COLO829 (cell line): ENCODE measurements around the gene TCTN2.

Experiments
- DNase-seq: peaks from one replicate; pipeline ENCODE4 v3.0.0; 2012; ENCODE audit warnings: low spot score

Gene TCTN2

GRCh38 chr12:123741937-123742572 lies 71.1 kb downstream of the TCTN2 start:
- no peak for DNase-seq

DNA sequence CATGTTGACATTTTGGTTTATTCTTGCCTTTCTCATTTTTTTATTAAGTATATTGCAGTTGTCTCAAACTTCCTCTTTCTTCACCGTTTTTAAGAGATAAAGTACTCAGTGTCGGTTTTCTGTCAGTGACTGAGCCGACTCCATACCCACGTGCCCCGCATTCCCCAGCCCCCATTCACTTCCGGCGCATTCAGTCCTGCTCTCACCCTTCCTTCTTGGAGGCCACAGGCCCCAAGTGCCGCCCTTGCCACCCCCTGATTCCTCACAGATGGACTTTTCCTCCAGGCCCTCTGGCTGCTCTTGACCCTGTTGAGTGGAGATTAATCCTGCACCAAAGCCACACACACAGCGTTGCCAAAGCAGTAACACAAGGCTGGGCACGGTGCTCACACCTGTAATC lies 72.1 kb downstream of the TCTN2 start:
- no peak for DNase-seq

DNA sequence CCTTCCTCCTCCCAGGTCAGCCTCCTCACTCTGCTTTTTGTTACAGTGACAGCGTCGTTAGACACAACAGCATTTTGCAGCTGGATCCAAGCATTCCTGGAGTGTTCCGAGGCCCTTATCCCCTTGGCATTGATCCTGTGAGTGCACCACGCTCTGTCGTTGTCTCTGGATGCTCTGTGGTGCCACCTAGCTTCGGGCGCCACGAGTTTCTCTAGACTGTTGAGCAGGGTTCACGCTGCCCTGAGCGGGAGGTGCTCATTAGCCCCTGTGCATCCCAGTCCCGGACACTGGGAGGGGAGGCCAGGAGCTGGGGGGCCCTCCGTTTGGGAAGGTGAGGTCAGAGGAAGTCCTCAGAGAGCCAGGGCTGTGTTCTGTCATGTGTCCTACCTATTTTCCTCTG lies 73.9 kb downstream of the TCTN2 start:
- no peak for DNase-seq

GRCh38 chr12:123747309-123747708 lies 76.4 kb downstream of the TCTN2 start:
- no peak for DNase-seq

GRCh38 chr12:123748161-123748560 lies 77.2 kb downstream of the TCTN2 start:
- no peak for DNase-seq

- DNase-seq: peak; percentile 68
These were observed 77.7 kb downstream of the TCTN2 start for GRCh38 chr12:123748661-123749060.

DNA sequence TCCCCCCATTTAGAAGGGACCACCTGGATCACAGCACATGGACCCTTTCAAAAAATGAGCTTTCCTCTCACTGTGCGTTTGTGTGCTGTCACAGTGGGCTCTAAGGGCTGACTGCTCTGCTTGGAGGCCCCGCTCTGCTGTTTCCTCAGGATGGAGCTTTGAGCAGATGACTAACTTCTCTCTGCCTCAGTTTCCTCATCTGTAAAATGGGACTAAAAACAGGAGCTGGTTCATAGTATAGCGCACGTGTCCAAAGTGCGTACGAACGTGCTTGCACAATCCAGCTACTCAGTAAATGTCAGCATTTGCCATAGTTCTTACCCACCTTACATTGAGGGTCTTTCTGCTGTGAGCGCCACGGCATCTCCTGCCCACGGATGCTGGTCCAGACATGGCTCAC lies 78.4 kb downstream of the TCTN2 start:
- DNase-seq: no peak

DNA sequence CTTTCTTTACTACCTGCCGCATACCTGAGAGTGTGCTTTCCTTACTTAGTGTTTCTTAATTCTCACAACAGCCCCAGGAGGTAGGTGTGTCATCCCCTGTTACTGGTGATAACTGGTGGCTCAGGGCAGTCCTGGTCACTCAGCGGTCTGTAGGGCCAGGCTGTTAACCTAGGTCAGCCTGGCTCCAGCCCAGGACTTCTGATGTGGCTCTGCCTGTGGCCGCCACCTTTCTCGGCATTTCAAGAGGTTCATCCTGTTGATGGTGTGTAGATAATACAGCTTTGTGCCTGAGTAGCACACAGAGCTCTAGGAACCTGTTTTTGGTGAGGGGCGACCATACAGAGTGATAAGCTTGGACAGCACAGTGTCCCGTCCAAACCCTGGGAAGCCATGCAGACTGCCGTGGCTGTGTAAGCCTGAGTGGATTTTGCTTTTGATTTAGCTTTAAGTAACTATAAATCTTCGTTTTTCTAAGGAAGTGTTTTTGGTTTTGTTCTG lies 79.3 kb downstream of the TCTN2 start:
- no peak for DNase-seq

DNA sequence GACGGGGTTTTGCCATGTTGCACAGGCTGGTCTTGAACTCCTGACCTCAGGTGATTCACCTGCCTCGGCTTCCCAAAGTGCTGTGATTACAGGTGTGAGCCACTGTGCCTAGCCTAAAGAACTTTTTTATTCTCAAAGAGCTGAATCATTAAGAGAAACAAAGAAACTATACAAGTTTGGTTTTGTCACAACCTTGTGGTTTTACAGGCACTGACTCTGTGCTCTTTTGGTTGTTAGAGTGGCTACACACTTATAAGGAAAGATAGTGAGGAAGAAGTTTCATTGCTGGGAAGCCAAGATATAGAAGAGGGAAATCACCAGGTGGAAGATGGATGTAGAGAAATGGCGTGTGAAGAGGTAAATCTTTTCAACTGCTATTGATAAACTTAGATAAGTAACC lies 81.1 kb downstream of the TCTN2 start:
- no peak for DNase-seq

- DNase-seq: no peak
These were observed 83.3 kb downstream of the TCTN2 start for GRCh38 chr12:123754041-123754772.

DNA sequence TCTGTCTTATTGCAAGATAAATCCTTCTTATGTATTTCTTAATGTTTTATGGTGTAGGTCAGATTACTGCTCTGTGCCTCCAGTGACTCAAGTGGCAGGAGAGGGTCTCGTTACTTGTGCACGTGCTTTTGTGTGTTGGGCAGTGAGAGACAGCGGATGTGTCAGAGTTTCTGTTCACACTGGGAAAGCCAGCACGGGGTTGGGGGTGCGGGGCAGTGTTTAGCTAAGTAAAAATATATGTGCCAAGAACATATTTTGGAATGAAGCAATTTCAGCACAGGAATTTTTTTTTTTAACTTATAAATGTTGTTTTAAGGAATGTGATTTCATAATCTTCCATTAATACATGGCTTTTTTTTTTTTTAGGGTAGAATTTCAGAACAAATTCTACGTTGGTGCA lies 86.6 kb downstream of the TCTN2 start:
- no peak for DNase-seq
